Spinal cord (tissue), 10 donors: Measurements from ENCODE around the gene CATSPERD. TPM values are rescaled to one million over a fixed set of nuclear protein-coding genes. Genes with fewer than 3 reads are reported as not detected.

Experiments used
- DNase-seq, 6 donors: peaks; one replicate each; pipeline versions ENCODE4 v3.0.0 to v3.0.0-alpha.2; 2013 to 2015; ENCODE audit warnings: low spot score in 6 of 6, low read depth in 4 of 6
- H3K27ac ChIP-seq: one replicate; pipeline ENCODE4 v1.5.1; 2013; ENCODE audit warnings: low read depth, low read length, control low read depth
- H3K27me3 ChIP-seq: one replicate; pipeline ENCODE4 v1.6.1; 2013; ENCODE audit warnings: low read length; ENCODE audit not compliant: control insufficient read depth, insufficient read depth
- H3K36me3 ChIP-seq: one replicate; pipeline ENCODE4 v1.6.1; 2013; ENCODE audit warnings: low read length; ENCODE audit not compliant: control insufficient read depth, insufficient read depth
- H3K4me1 ChIP-seq: one replicate; pipeline ENCODE4 v1.6.1; 2013; ENCODE audit warnings: low read length; ENCODE audit not compliant: control insufficient read depth, insufficient read depth
- H3K4me3 ChIP-seq: one replicate; pipeline ENCODE4 v1.5.1; 2013; ENCODE audit warnings: low read depth, low read length, control low read depth
- H3K9me3 ChIP-seq: one replicate; pipeline ENCODE4 v1.6.1; 2013; ENCODE audit warnings: low read length; ENCODE audit not compliant: control insufficient read depth, insufficient read depth
- WGBS: methylation state at CpG from one replicate; pipeline ENCODE4 v1.1.5; 2013; ENCODE audit warnings: missing lambda C conversion rate; ENCODE audit not compliant: insufficient coverage; 5-methylcytosine and 5-hydroxymethylcytosine counted together
- polyA plus RNA-seq, 2 donors: library from polyadenylated mRNA; unstranded; fragments of 120-200 nt; gene quantifications; one replicate each; pipeline ENCODE4 v1.2.1, GENCODE V29; 2013; ENCODE audit not compliant: insufficient read length in 2 of 2
- total RNA-seq, 2 donors: library from RNA; depleted of rRNA in 1 of 2; stranded (reverse); fragments of 120-200 nt in 1 of 2; fragments of >200 nt in 1 of 2; gene quantifications; one replicate each; pipeline versions ENCODE4 v1.2.3 to v1.2.4, GENCODE V29; 2013 to 2014
- donor health status: healthy.

CATSPERD gene
- total and polyA plus RNA-seq, 4 donors: 0.59 to 3.6 (median 2.8) TPM; not detected in 1

DNA sequence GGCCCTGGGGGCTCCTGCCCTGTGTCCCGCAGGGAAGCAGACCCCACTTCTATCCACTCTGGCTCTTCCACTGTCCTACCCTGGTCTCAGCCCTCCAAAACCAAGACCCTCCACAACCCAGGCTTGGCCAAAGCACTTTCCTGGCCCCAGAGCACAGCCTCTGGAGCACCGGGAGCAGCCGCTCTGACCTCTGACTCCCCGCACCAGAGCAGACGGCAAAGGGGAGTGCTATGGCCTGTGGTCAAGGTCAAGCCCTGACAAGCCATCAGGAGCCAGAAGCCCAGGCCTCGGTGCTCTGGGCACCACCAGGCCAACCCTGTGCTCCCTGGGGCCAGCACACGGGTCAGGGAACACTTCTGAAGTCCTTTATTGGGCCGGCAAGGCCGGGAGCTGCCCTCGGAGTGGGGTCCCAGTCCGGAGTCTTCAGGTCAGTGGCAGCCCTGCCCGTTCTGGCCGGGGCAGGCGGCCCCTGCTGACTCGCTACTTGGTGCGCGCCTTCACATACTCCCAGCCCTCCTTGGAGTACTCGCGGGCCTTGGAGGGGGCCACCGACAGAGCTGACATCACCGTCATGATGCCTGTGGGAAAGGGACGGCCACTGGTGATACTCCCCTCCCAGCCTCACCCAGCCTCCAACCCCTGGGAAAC, 42.2 kb upstream of the CATSPERD start:
- H3K4me1 ChIP-seq: peaks cover 29% of the 10 kb centered on the region

GRCh38 chr19:5679289-5680083, 41.0 kb upstream of the CATSPERD start:
- Histone ChIP-seq H3K36me3 (peaks cover 41% of the 10 kb centered on the region), H3K4me3 (peak overlapping the region; percentile 99), H3K4me1 (peaks cover 29% of the 10 kb centered on the region), H3K27ac (peak overlapping the region; percentile 97), H3K27me3 (no peaks in the 10 kb centered on the region), H3K9me3 (no peaks in the 10 kb centered on the region)
- DNase-seq: no peak
- WGBS: 29% methylated on average over 23 of the region's 26 CpGs

More for the DNA sequence above, 42.2 kb upstream of the CATSPERD start:
- peaks cover 46% of the 10 kb centered on the region for H3K36me3 ChIP-seq
- no peak overlapping the region for H3K27ac ChIP-seq
- no peak for DNase-seq
- no peaks in the 10 kb centered on the region for H3K9me3 ChIP-seq
- H3K4me3 ChIP-seq: no peak overlapping the region
- H3K27me3 ChIP-seq: no peaks in the 10 kb centered on the region
- 89% methylated on average over 19 of the region's 22 CpGs for WGBS

DNA sequence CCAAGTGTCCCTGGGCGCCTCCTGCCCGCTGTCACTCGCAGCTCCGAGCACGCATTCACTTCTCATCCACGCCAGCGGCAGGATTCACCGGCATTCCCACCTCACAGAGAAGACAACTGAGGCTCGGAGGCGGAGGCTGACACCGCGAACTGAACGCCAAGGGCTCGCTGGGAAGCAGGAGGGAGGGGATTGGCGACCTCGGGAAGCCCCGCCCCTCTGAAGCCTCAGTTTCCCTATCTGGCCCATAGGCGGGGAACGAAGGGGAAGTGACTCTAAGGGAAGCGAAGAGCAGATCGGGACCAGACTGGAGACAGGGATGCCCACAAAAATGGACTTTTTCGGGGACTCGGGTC, 40.4 kb upstream of the CATSPERD start:
- Histone ChIP-seq H3K36me3 (peaks cover 43% of the 10 kb centered on the region), H3K9me3 (no peaks in the 10 kb centered on the region), H3K27me3 (no peaks in the 10 kb centered on the region), H3K4me1 (peaks cover 29% of the 10 kb centered on the region), H3K4me3 (peak overlapping the region; percentile 99), H3K27ac (peak overlapping the region; percentile 97)
- DNase-seq: no peak
- 0% methylated on average over 14 of the region's 23 CpGs for WGBS

DNA sequence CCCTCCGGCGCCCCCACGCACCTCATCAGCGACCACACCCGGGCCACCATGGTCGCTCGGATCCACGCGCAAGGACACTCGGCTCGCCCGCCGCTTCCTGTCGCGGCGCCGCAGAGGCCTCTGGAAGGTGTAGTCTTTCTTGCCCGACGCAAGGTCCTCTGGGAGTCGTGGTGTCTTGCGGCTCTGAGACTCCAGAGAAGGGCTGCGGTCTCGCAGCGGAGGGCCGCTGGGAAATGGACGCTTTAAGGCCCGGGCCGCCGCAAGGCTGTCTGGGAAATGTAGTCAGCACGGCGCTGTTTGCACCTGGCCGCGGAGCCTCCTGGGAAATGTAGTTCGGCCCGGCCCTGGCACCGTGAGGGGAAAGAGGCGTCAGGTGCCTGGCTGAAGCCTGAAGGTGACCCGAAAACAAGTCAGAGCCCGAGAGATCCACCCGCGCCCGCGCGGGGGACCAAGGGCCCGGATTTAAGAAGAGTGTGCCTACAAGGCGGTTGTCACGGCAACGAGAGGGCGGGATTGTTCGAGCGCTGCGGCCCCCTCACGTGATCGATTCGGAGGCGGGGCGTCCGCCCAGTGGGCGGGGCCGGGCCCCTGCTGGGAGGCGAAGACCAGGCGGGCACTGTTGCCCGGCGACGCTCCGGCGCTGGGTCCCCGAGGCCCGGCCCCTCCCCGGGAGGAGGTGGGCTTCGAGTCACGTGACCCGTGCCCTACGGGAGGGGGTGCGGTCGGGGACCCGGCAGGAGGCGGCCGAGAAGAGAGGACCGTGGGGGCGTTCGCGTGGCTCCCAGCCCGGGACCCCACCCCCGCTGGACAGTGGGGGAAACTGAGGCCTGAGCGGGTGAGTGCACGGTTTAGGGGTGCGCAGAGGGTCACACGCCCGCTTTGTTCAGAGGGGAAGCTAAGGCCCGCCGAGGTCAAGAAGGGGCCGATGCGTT, 39.7 kb upstream of the CATSPERD start, which contains the start of the genes HSD11B1L and MICOS13:
HSD11B1L (plus strand) TSS at position 591 of the 932 bp plus-strand sequence. CDS start 3,806 bp downstream, outside the sequence.
MICOS13 (minus strand) TSS at position 80 of the 932 bp plus-strand sequence; CDS start at position 50, 30 bp downstream.
- Histone ChIP-seq H3K27me3 (no peaks in the 10 kb centered on the region), H3K4me1 (peaks cover 29% of the 10 kb centered on the region), H3K27ac (peak within 1 kb of the TSS; percentile 97), H3K36me3 (peaks cover 40% of the 10 kb centered on the region), H3K4me3 (peak within 1 kb of the TSS; percentile 99), H3K9me3 (no peaks in the 10 kb centered on the region)
- peak; percentile 97 to 100 (median 98) for DNase-seq
- WGBS: under 1% methylated on average over 92 of the region's 94 CpGs

GRCh38 chr19:5681391-5682106, 38.9 kb upstream of the CATSPERD start:
- no peaks in the 10 kb centered on the region for H3K27me3 ChIP-seq
- peak overlapping the region; percentile 99 for H3K4me3 ChIP-seq
- peaks cover 32% of the 10 kb centered on the region for H3K4me1 ChIP-seq
- WGBS: 48% methylated on average over 14 of the region's 17 CpGs
- H3K36me3 ChIP-seq: peaks cover 31% of the 10 kb centered on the region
- DNase-seq: peak in 2 of 6 donors; percentile 29 to 56
- H3K9me3 ChIP-seq: no peaks in the 10 kb centered on the region
- H3K27ac ChIP-seq: peak overlapping the region; percentile 61

- peaks cover 26% of the 10 kb centered on the region for H3K36me3 ChIP-seq
- WGBS: 89% methylated on average over 2 of the region's 3 CpGs
- no peak overlapping the region for H3K27ac ChIP-seq
- DNase-seq: no peak
- no peaks in the 10 kb centered on the region for H3K27me3 ChIP-seq
- H3K9me3 ChIP-seq: no peaks in the 10 kb centered on the region
- peaks cover 38% of the 10 kb centered on the region for H3K4me1 ChIP-seq
- no peak overlapping the region for H3K4me3 ChIP-seq
Measured at GRCh38 chr19:5682107-5682482, 38.3 kb upstream of the CATSPERD start.

DNA sequence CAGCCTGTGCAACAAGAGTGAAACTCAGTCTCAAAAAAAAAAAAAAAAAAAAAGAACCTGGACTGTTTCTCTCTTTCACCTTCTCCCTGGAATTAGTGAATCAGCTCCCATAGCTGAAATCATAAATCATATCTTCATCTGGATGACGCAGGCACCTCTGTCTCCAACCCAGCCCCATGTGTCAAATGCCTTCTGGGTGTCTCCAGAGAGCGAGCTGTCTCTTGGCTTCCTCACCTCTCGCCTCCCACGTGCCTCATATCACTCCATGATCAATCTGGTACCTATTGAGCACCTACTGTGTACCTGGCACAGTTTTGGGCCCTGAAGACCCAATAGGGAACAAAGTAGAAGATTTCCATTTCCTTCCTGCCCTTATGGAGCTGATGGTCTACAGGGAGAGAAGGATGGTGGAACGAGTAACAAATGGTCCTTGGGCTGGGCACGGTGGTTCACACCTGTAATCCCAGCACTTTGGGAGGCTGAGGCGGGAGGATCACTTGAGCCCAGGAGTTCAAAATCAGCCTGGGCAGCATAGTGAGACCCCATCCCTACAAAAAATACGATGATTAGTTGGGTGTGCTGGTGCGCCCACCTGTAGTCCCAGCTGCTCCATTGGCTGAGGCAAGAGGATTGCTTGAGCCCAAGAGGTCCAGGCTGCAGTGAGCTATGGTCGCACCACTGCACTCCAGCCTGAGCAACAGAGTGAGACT, 37.1 kb upstream of the CATSPERD start:
- Histone ChIP-seq H3K36me3 (peaks cover 24% of the 10 kb centered on the region), H3K9me3 (no peaks in the 10 kb centered on the region), H3K4me3 (no peak overlapping the region), H3K27me3 (no peaks in the 10 kb centered on the region), H3K4me1 (peaks cover 41% of the 10 kb centered on the region), H3K27ac (no peak overlapping the region)
- WGBS: 96% methylated on average over 6 of the region's 10 CpGs
- no peak for DNase-seq

- Histone ChIP-seq H3K27ac (no peak overlapping the region), H3K36me3 (peaks cover 18% of the 10 kb centered on the region), H3K27me3 (no peaks in the 10 kb centered on the region), H3K4me1 (peaks cover 34% of the 10 kb centered on the region), H3K9me3 (no peaks in the 10 kb centered on the region), H3K4me3 (no peak overlapping the region)
- 96% methylated on average over 20 of the region's 22 CpGs for WGBS
- no peak for DNase-seq
Measured at GRCh38 chr19:5684694-5685430, 35.6 kb upstream of the CATSPERD start.
